GM12891 (cell line): ENCODE measurements around the gene FBXL7.

Experiments
- DNase-seq: peaks from one replicate; pipeline ENCODE4 v3.0.0; 2011; ENCODE audit warnings: low spot score; ENCODE audit not compliant: insufficient read length
- FAIRE-seq: peaks from 2 replicates; lab custom pipeline; 2011; peaks lifted over from hg19 to GRCh38; lab: Jason Lieb, UNC
- PAX5 ChIP-seq: IDR thresholded peaks from 2 replicates; pipeline ENCODE4 v1.6.1; 2011; ENCODE audit warnings: low read length, moderate library complexity, mild to moderate bottlenecking; ENCODE audit not compliant: insufficient read depth, severe bottlenecking
- POLR2A ChIP-seq: IDR thresholded peaks from 2 replicates; pipeline ENCODE4 v1.6.1; 2011; ENCODE audit warnings: low read depth, low read length, control low read depth
- POLR2AphosphoS5 ChIP-seq: IDR thresholded peaks from 2 replicates; pipeline ENCODE4 v1.6.1; 2011; ENCODE audit warnings: low read depth, low read length, control low read depth
- POU2F2 ChIP-seq: IDR thresholded peaks from 2 replicates; pipeline ENCODE4 v1.6.1; 2011; ENCODE audit warnings: low read depth, mild to moderate bottlenecking, control low read depth, low read length, moderate library complexity
- SPI1 ChIP-seq: IDR thresholded peaks from 2 replicates; pipeline ENCODE4 v1.6.1; 2011; ENCODE audit warnings: low read depth, low read length, control low read depth
- TAF1 ChIP-seq: IDR thresholded peaks from 2 replicates; pipeline ENCODE4 v1.6.1; 2011; ENCODE audit warnings: low read depth, low read length, control low read depth

Gene FBXL7

DNA sequence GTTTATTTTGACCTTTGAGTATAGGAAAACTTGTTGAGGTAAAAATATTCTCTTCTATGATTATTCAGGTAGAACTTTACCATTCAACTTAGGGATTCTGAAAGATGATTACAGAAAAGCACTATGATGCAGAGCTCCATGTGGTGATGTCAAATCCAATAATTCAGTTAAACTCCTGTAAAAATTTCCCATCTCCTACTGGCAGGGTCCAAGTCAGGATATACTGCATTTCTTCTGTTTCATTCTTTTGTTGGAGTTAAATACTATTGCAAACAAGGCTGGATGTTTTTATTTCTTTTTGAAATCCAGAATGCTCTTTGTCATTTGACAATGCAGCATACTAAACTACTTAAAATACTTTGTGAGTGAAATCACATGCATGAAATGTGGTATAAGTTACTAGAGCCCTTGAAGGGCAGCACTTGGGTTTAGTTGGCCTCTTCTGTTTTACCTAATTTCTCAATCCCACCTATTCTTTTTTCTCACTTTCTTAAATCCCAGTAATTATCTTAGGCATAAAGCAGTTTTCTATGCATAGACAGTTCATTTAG is 204.5 kb downstream of the FBXL7 start:
- TF ChIP-seq POLR2AphosphoS5 = no peak
- FAIRE-seq = no peak
- no peak for DNase-seq

DNA sequence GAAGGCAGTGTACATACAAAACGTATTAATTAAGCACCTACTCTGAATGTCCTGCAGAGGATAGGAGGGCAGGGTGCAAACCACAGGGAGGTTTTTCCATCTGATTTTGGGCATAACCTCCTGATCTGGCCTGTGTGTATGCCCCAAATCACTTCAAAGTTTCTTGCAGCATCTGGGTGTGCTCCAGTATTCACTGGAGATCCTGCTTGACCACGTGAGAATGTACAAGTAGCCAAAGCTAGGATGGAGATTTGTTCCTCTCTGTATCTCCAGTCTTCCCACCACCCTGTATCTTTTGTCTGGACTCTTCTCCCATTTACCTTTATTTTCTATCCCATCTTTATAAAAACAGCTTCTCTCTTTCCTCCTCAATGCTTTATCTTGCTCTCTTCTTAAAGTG is 207.7 kb downstream of the FBXL7 start:
- FAIRE-seq = no peak
- DNase-seq = no peak
- TF ChIP-seq POLR2A = no peak
- no peak for TF ChIP-seq POLR2AphosphoS5
- TF ChIP-seq POU2F2 = no peak
- TF ChIP-seq TAF1 = no peak
- TF ChIP-seq SPI1 = no peak
- no peak for TF ChIP-seq PAX5

DNA sequence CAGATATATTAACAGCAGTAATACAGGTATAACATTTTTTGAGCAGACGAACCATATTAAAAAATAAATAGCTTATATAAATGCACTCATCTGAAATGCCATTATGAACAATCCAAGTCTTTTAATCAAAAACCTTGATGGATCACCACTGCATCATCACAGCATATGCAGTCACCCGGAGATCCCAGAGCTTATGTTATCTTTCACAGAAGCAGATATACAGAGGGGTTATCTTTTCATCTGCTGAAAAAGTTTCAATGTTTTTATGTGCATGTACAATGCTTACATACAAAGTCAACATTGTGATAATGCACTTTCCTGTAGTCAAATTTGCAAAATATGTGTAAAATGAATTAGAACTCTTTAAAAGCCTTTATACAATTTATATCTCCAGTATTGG is 211.9 kb downstream of the FBXL7 start:
- no peak for TF ChIP-seq POLR2AphosphoS5
- FAIRE-seq = no peak
- no peak for DNase-seq

DNA sequence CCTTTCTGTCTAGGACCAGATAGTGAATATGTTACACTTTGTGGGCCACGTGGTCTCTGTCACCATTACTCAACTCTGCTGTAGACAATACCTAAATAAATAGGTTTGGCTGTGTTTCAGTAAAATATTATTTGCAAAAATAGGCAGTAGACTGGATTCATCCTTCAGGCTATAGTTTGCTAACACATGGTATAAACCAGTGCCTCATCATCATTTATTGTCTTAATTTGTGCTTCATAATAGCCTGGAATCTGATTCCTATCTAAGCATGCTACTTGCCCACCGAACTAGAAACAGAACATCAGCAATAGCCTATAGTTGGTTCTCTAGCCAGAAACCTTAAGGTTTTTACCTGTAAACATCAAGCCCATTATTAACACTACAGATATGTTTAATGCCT is 215.6 kb downstream of the FBXL7 start:
- no peak for FAIRE-seq
- TF ChIP-seq SPI1 = no peak
- no peak for TF ChIP-seq TAF1
- no peak for TF ChIP-seq POLR2A
- TF ChIP-seq PAX5 = no peak
- no peak for TF ChIP-seq POLR2AphosphoS5
- TF ChIP-seq POU2F2 = no peak
- no peak for DNase-seq

DNA sequence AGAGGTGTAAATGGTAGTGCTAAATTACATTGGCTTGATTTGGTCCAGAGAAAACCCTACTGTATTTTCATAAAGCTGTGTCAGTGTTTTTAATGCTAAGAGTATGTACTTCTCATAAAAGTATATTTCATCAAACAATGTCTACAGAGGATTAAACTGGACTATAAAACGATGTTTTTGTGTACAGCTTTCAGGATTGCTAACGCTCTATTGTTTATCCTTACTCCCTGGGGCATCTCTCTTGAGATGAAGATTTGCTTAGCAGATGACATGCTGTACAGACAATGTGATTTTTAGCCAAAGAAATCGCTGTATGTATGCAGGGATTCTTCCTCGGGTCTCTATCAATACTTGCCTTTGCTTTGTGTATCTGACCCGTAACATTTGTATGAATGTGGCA is 216.0 kb downstream of the FBXL7 start:
- no peak for FAIRE-seq
- TF ChIP-seq SPI1 (no peak), POLR2AphosphoS5 (no peak), POLR2A (no peak), PAX5 (no peak), POU2F2 (no peak), TAF1 (no peak)
- DNase-seq = no peak

DNA sequence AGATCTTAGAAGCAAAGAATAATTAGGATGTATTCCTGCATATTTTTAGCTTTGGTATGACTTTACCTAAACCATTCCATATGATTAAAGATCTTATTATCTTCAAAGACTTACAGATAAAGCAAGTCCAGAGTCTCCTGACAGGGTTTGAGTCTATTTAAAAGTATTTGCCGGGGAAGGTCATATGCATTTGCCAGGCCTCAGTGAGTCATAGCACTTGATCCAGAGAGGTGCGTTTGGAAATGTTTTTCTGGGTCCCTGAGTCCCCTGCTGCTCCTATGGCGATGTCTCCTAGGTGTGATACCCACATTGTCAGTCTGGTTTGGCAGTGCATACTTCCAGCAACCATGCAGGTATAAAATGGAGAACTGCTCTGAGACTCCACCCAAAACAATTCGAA is 217.0 kb downstream of the FBXL7 start:
- FAIRE-seq (no peak), DNase-seq (no peak)
- TF ChIP-seq SPI1 (no peak), TAF1 (no peak), POU2F2 (no peak), POLR2A (no peak), PAX5 (no peak), POLR2AphosphoS5 (no peak)

DNA sequence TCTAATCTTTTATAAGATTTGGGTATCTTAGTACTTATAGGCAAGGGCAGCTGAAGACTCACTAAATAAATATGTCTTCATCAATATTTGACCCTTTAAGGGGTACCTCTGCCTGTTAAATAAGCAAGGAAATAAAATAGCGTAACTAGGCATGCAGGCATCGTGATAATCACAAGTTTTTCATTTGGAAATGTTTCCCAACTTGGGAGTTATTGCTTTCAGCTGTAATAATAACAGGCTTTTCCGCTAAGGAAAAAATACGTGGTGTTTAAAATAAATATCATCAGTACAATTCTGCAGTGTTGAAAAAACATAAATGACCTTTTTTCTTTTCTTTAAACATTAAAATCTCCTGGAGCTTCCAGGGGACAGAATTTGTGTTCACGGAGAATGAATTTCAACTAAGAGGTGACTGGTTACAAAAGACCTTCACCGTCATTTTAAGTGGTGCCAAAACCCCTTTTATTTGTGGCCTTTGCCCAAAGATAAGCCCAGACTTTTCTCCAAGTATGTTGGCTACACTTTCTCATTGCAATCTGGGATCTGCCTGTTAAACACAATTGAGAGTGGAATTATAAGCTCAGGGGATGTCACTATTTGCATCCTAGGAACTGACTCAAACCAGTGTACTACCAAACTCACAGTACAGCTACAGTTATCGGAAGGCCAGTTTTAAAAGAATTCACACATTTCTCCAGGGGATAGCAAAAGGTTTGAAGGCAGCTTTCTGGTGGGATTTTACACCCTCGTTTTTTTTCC is 218.6 kb downstream of the FBXL7 start:
- no peak for TF ChIP-seq POU2F2
- TF ChIP-seq POLR2AphosphoS5 = no peak
- no peak for TF ChIP-seq POLR2A
- TF ChIP-seq TAF1 = no peak
- no peak for TF ChIP-seq SPI1
- no peak for TF ChIP-seq PAX5
- DNase-seq (no peak), FAIRE-seq (no peak)

DNA sequence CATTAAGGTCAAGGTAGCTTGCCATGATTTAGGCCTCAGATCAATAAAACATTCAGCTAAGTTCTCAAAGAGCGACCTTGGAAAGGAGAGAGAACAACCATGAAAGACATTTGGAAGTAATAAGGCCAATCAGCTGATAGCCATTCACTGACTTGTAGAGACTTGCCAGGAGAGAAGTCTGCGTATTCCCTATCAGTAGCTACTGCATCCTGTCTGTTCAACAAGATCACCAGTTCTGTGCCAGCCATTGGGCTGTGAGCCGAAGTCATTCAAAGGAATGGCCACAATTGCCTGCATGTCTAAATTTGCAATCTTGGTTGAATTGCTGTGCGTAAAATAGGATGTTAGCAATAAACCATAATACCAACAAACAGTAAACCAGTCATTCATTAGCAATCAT is 219.8 kb downstream of the FBXL7 start:
- DNase-seq = no peak
- TF ChIP-seq PAX5 = no peak
- TF ChIP-seq POU2F2 = no peak
- no peak for TF ChIP-seq POLR2AphosphoS5
- no peak for TF ChIP-seq POLR2A
- TF ChIP-seq TAF1 = no peak
- FAIRE-seq = no peak

DNA sequence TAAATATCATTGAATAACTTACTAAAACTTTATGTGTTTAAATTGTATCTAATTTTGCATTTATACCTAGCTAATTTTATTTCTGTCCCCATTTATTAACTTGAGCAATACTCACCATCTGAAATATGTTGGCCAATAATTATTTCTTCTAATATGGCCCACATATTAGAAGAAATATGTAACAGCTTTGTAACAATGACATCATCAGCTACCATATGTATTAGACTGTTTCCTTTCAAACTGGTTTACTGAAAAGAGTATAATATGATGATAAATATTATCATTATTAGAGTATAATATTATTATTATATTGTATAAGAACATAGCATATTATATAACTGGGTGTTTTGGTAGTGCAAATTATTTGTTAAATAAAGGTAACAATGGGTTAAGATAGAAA is 220.5 kb downstream of the FBXL7 start:
- FAIRE-seq (no peak), DNase-seq (no peak)
- no peak for TF ChIP-seq POLR2A
- TF ChIP-seq SPI1 = no peak
- no peak for TF ChIP-seq POLR2AphosphoS5
- TF ChIP-seq POU2F2 = no peak
- TF ChIP-seq PAX5 = no peak
- no peak for TF ChIP-seq TAF1

DNA sequence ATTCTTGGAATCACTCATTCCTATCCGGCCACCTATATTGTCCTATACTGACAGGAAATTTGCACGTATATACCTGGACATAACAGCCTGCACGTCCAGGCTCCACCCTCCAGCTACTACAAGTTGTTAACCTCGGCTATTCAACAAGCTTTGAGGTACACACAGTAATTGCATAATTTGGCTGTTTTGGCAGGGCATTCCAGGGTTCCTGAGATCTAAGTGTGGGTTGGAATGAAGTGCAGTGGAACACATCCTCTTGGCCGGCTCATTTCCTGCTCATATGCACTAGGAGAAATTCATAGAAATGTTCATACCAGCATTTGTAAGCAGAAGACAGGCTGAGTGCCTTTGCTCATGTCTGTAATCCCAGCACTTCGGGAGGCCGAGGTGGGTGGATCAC is 222.3 kb downstream of the FBXL7 start:
- DNase-seq (no peak), FAIRE-seq (no peak)
- no peak for TF ChIP-seq PAX5
- TF ChIP-seq SPI1 = no peak
- no peak for TF ChIP-seq POLR2A
- no peak for TF ChIP-seq POU2F2
- TF ChIP-seq POLR2AphosphoS5 = no peak
- TF ChIP-seq TAF1 = no peak

DNA sequence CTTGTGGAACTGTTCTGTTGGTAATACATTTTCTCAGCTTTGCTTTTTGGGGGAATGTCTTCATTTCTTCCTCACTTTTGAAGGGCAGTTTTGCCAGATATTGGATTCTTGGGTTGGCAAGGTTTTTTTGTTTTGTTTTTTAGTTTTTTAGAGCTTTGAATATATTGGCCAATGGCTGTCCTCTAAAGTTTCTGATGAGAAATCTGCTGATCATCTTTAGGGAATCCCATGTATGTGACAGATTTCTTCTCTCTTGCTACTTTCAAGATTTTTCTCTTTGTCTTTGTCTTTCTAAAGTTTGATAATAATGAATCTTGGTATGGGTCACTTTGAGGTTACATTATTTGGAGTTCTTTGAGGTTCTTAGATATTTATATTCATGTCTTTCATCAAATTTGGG is 227.4 kb downstream of the FBXL7 start:
- DNase-seq (no peak), FAIRE-seq (no peak)
- TF ChIP-seq PAX5 = no peak
- TF ChIP-seq POLR2AphosphoS5 = no peak
- TF ChIP-seq POLR2A = no peak
- no peak for TF ChIP-seq TAF1
- no peak for TF ChIP-seq POU2F2
- TF ChIP-seq SPI1 = no peak
